H1 (cell line): Measurements from ENCODE around the gene PCDH7. TPM values are rescaled to one million over a fixed set of nuclear protein-coding genes. Genes with fewer than 3 reads are reported as not detected.

Source experiments
- CTCF ChIA-PET: fragments of 300-600 bp; sonication (Branson Sonifier 250); formaldehyde crosslinking; loops from one replicate; lab custom pipeline; 2021; ENCODE audit not compliant: partially characterized antibody; lab: Charles Lee
- POLR2A ChIA-PET: fragments of 300-600 bp; sonication (Branson Sonifier 250); formaldehyde crosslinking; loops from one replicate; lab custom pipeline; 2021; ENCODE audit warnings: inconsistent platforms; ENCODE audit not compliant: partially characterized antibody; lab: Charles Lee
- DNase-seq, 2 experiments: peaks; one replicate each; pipeline versions ENCODE4 v3.0.0 to v3.0.0-alpha.2; 2010 to 2022; ENCODE audit warnings: low spot score in 2 of 2, low read depth in 1 of 2, mixed read lengths in 1 of 2
- FAIRE-seq: peaks from 2 replicates; lab custom pipeline; 2011; peaks lifted over from hg19 to GRCh38; lab: Jason Lieb, UNC
- H2AFZ ChIP-seq: 2 replicates; pipeline ENCODE4 v1.8.1; 2012; ENCODE audit warnings: low read length, inconsistent platforms
- H2AK5ac ChIP-seq: 2 replicates; pipeline ENCODE4 v1.6.1; 2013; ENCODE audit warnings: low read depth, low read length
- H2BK120ac ChIP-seq: replicated peaks from 2 replicates; pipeline ENCODE3; 2013; ENCODE audit warnings: low read depth, low read length, inconsistent platforms
- H2BK12ac ChIP-seq: 2 replicates; pipeline ENCODE4 v1.6.1; 2013; ENCODE audit warnings: low read depth, low read length
- H2BK15ac ChIP-seq: 2 replicates; pipeline ENCODE4 v1.6.1; 2013; ENCODE audit warnings: low read length
- H2BK20ac ChIP-seq: 2 replicates; pipeline ENCODE4 v1.6.1; 2013; ENCODE audit warnings: low read length
- H2BK5ac ChIP-seq: 2 replicates; pipeline ENCODE4 v1.6.1; 2013; ENCODE audit warnings: low read depth, low read length
- H3K14ac ChIP-seq: 2 replicates; pipeline ENCODE4 v1.6.1; 2013; ENCODE audit warnings: inconsistent platforms; ENCODE audit not compliant: insufficient read length
- H3K18ac ChIP-seq: 2 replicates; pipeline ENCODE4 v1.6.1; 2013; ENCODE audit warnings: low read length; ENCODE audit errors: extremely low read depth
- H3K23ac ChIP-seq: 2 replicates; pipeline ENCODE4 v1.6.1; 2013; ENCODE audit warnings: inconsistent platforms; ENCODE audit not compliant: insufficient read length
- H3K23me2 ChIP-seq: 2 replicates; pipeline ENCODE4 v1.6.1; 2013; ENCODE audit warnings: low read depth, low read length
- H3K27ac ChIP-seq: 2 replicates; pipeline ENCODE4 v1.6.1; 2011; ENCODE audit warnings: low read depth, low read length, inconsistent platforms
- H3K27me3 ChIP-seq, 4 experiments: replicated peaks in 1 of 4; 1 replicate in 1 of 4; 2 replicates in 3 of 4; pipeline versions ENCODE4 v1.6.1 to v1.8.1; 2011 to 2013; ENCODE audit warnings: low read length in 3 of 4, mild to moderate bottlenecking in 3 of 4, inconsistent platforms in 2 of 4, mixed read lengths in 2 of 4, moderate library complexity in 1 of 4; ENCODE audit not compliant: control insufficient read depth in 3 of 4, insufficient read depth in 3 of 4; ENCODE audit errors: extremely low read depth in 1 of 4
- H3K36me3 ChIP-seq, 4 experiments: 2 replicates each; pipeline versions ENCODE4 v1.6.1 to v1.8.1; 2011 to 2013; ENCODE audit warnings: mild to moderate bottlenecking in 4 of 4, low read length in 3 of 4, moderate library complexity in 2 of 4, control low read depth in 1 of 4, inconsistent platforms in 1 of 4; ENCODE audit not compliant: insufficient read depth in 4 of 4, control insufficient read depth in 2 of 4
- H3K4ac ChIP-seq: replicated peaks from 2 replicates; pipeline ENCODE3; 2013; ENCODE audit warnings: low read length, low read depth, mixed read lengths, inconsistent platforms; ENCODE audit not compliant: insufficient read length
- H3K4me1 ChIP-seq, 4 experiments: replicated peaks in 1 of 4; 1 replicate in 1 of 4; 2 replicates in 3 of 4; pipeline versions ENCODE4 v1.6.1 to v1.8.1; 2011 to 2013; ENCODE audit warnings: low read length in 3 of 4, inconsistent platforms in 2 of 4, mixed read lengths in 1 of 4; ENCODE audit not compliant: insufficient read depth in 4 of 4, control insufficient read depth in 3 of 4
- H3K4me2 ChIP-seq, 2 experiments: 2 replicates each; pipeline versions ENCODE4 v1.6.1 to v1.8.1; 2011 to 2013; ENCODE audit warnings: low read depth in 2 of 2, low read length in 2 of 2, control low read depth in 1 of 2, inconsistent platforms in 1 of 2, mild to moderate bottlenecking in 1 of 2; ENCODE audit not compliant: insufficient read depth in 1 of 2
- H3K4me3 ChIP-seq, 4 experiments: fragments of 200-600, 300-600 bp in 1 of 4; sonication (generic), shearing (Covaris generic), sonication (Bioruptor Twin) in 1 of 4; 2 replicates each; pipeline versions ENCODE4 v1.5.1 to v1.8.1; 2011 to 2016; ENCODE audit warnings: low read length in 4 of 4, low read depth in 3 of 4, control low read depth in 2 of 4, inconsistent platforms in 2 of 4, mild to moderate bottlenecking in 2 of 4, mixed read lengths in 1 of 4, moderate library complexity in 1 of 4; ENCODE audit not compliant: insufficient read depth in 2 of 4; ENCODE audit errors: extremely low read depth in 1 of 4
- H3K56ac ChIP-seq: replicated peaks from 2 replicates; pipeline ENCODE3; 2013; ENCODE audit warnings: low read depth, mild to moderate bottlenecking, mixed read lengths, low read length, inconsistent platforms; ENCODE audit not compliant: insufficient read length
- H3K79me1 ChIP-seq: 2 replicates; pipeline ENCODE4 v1.6.1; 2013; ENCODE audit warnings: low read depth, low read length, control low read depth
- H3K79me2 ChIP-seq, 2 experiments: 2 replicates each; pipeline versions ENCODE4 v1.6.1 to v1.8.1; 2012 to 2013; ENCODE audit warnings: low read length in 2 of 2, mild to moderate bottlenecking in 2 of 2, inconsistent platforms in 1 of 2; ENCODE audit not compliant: insufficient read depth in 2 of 2, control insufficient read depth in 1 of 2
- H3K9ac ChIP-seq, 4 experiments: replicated peaks in 1 of 4; 1 replicate in 1 of 4; 2 replicates in 3 of 4; pipeline versions ENCODE4 v1.6.1 to v1.8.1; 2011 to 2013; ENCODE audit warnings: low read depth in 3 of 4, low read length in 3 of 4, control low read depth in 2 of 4, mild to moderate bottlenecking in 2 of 4, moderate library complexity in 2 of 4, inconsistent platforms in 1 of 4; ENCODE audit errors: extremely low read depth in 1 of 4
- H3K9me3 ChIP-seq, 2 experiments: 2 replicates each; pipeline versions ENCODE4 v1.6.1 to v1.8.1; 2012 to 2013; ENCODE audit warnings: mild to moderate bottlenecking in 2 of 2, moderate library complexity in 2 of 2, control low read depth in 1 of 2, inconsistent platforms in 1 of 2, low read depth in 1 of 2, low read length in 1 of 2, mixed read lengths in 1 of 2; ENCODE audit not compliant: insufficient read depth in 2 of 2
- H4K20me1 ChIP-seq, 2 experiments: replicated peaks in 1 of 2; 2 replicates each; pipeline versions ENCODE3 to v1.8.1; 2011 to 2013; ENCODE audit warnings: inconsistent platforms in 2 of 2, low read length in 2 of 2, mild to moderate bottlenecking in 1 of 2; ENCODE audit not compliant: insufficient read depth in 2 of 2, control insufficient read depth in 1 of 2
- H4K5ac ChIP-seq: 2 replicates; pipeline ENCODE4 v1.6.1; 2013; ENCODE audit warnings: low read length, low read depth, mixed read lengths, inconsistent platforms; ENCODE audit not compliant: insufficient read length
- H4K8ac ChIP-seq: 2 replicates; pipeline ENCODE4 v1.8.0; 2013; ENCODE audit warnings: mild to moderate bottlenecking, moderate library complexity, low read length, inconsistent platforms; ENCODE audit not compliant: insufficient read depth; ENCODE audit errors: extremely low read depth
- H4K91ac ChIP-seq: replicated peaks from 2 replicates; pipeline ENCODE3; 2013; ENCODE audit warnings: low read length, mixed read lengths, inconsistent platforms; ENCODE audit not compliant: insufficient read length
- CTCF ChIP-seq, 3 experiments: IDR thresholded peaks; 1 replicate in 2 of 3; 2 replicates in 1 of 3; pipeline versions ENCODE4 v1.5.1 to v1.6.1; 2011; ENCODE audit warnings: low read length in 3 of 3, mild to moderate bottlenecking in 3 of 3, inconsistent platforms in 2 of 3, low read depth in 1 of 3, moderate library complexity in 1 of 3; ENCODE audit not compliant: insufficient read depth in 1 of 3; ENCODE audit errors: control extremely low read depth in 1 of 3
- EGR1 ChIP-seq: IDR thresholded peaks from 2 replicates; pipeline ENCODE4 v1.6.1; 2011; ENCODE audit warnings: low read depth, low read length, borderline replicate concordance
- HDAC6 ChIP-seq: IDR thresholded peaks from one replicate; pipeline ENCODE4 v1.7.1; 2012; ENCODE audit warnings: low read depth, mild to moderate bottlenecking, inconsistent platforms, low read length, moderate library complexity
- KDM1A ChIP-seq: fragments of 200-600, 300-600 bp; sonication (generic); IDR thresholded peaks from 2 replicates; pipeline ENCODE4 v1.7.1; 2016; ENCODE audit warnings: mild to moderate bottlenecking, low read length, borderline replicate concordance
- RAD21 ChIP-seq, 2 experiments: IDR thresholded peaks in 1 of 2; conservative IDR thresholded peaks in 1 of 2; 2 replicates each; pipeline ENCODE4 v1.6.1; 2011; ENCODE audit warnings: low read depth in 2 of 2, low read length in 2 of 2, improper control_type of control experiment in 1 of 2, inconsistent platforms in 1 of 2, mild to moderate bottlenecking in 1 of 2, moderate library complexity in 1 of 2
- SP1 ChIP-seq: IDR thresholded peaks from 2 replicates; pipeline ENCODE4 v1.6.1; 2011; ENCODE audit warnings: low read depth, low read length
- TBP ChIP-seq: IDR thresholded peaks from 2 replicates; pipeline ENCODE4 v1.6.1; 2011; ENCODE audit warnings: low read depth, low read length, improper control_type of control experiment
- TEAD4 ChIP-seq: IDR thresholded peaks from 2 replicates; pipeline ENCODE4 v1.6.1; 2012; ENCODE audit warnings: low read depth, low read length, inconsistent platforms, mixed read lengths
- WGBS, 2 experiments: shearing (Covaris generic) in 1 of 2; methylation state at CpG; one replicate each; pipeline versions ENCODE4 v1.1.6 to v1.1.7; 2013 to 2015; ENCODE audit warnings: low lambda C conversion rate in 2 of 2, mixed read lengths in 2 of 2, inconsistent platforms in 1 of 2, low coverage in 1 of 2, missing lambda C conversion rate in 1 of 2; ENCODE audit not compliant: insufficient replicate concordance in 2 of 2, insufficient coverage in 1 of 2, insufficient read length in 1 of 2; ENCODE audit errors: extremely low coverage in 1 of 2, missing lambda C conversion rate in 1 of 2; 5-methylcytosine and 5-hydroxymethylcytosine counted together
- polyA plus RNA-seq, 7 experiments: library from polyadenylated mRNA; depleted of rRNA in 3 of 7; stranded (reverse) in 5 of 7; unstranded in 2 of 7; fragments of >200 nt in 5 of 7; fragments of 200-250 nt in 2 of 7; gene quantifications; 1 replicate in 5 of 7; 2 replicates in 1 of 7; 4 replicates in 1 of 7; pipeline versions ENCODE4 v1.2.1 to v1.2.3, GENCODE V29; 2011 to 2013; ENCODE audit warnings: missing spikeins in 2 of 7, mixed read lengths in 2 of 7
- total RNA-seq: library from RNA; stranded (reverse); fragmentation: NEBNext Ultra II Directional; extraction: Animal tissue kit (Norgen Biotek cat#: 25700); gene quantifications from 2 replicates; pipeline ENCODE4 v1.2.1, GENCODE V29; 2021

PCDH7 gene
- total and polyA plus RNA-seq, 2 of the 8 experiments (the other 6 are each of a cell fraction or from before 2014, with no cell fraction given) = 3.1 to 6.1 TPM

GRCh38 chr4:30714408-30715031 is 5.6 kb upstream of the PCDH7 start:
- peak in 1 of 2 experiments; percentile 53 for DNase-seq

More at GRCh38 chr4:30714408-30715031, 5.6 kb upstream of the PCDH7 start:
- Histone ChIP-seq H3K36me3 (no peaks in the 10 kb centered on the region), H4K5ac (no peak overlapping the region), H3K56ac (no peak overlapping the region), H2AFZ (no peak overlapping the region), H3K79me2 (no peaks in the 10 kb centered on the region), H2BK15ac (no peak overlapping the region), H2BK120ac (no peak overlapping the region), H3K23ac (no peak overlapping the region), H4K91ac (no peak overlapping the region), H3K14ac (no peak overlapping the region), H2BK20ac (no peak overlapping the region), H3K23me2 (peaks cover 21% of the 10 kb centered on the region), H4K8ac (no peak overlapping the region), H2BK12ac (no peak overlapping the region), H3K9ac (no peak overlapping the region), H3K79me1 (no peaks in the 10 kb centered on the region), H3K27me3 (peaks cover 0 to 13% (median 8%) of the 10 kb centered on the region in 4 experiments; a peak in 5 of 7 replicates), H3K18ac (no peak overlapping the region), H3K4ac (no peak overlapping the region), H2BK5ac (no peak overlapping the region), H4K20me1 (no peaks in the 10 kb centered on the region), H3K27ac (no peak overlapping the region), H3K4me1 (peaks cover 0 to 3% (median 0%) of the 10 kb centered on the region in 4 experiments; a peak in 4 of 7 replicates), H3K4me3 (no peak overlapping the region), H3K4me2 (no peak overlapping the region), H3K9me3 (no peaks in the 10 kb centered on the region), H2AK5ac (no peak overlapping the region)
- POLR2A ChIA-PET = no interaction called here
- TF ChIP-seq CTCF (IDR thresholded peaks at IDR 0.05; ENCODE audit: control extremely low read depth in 1 of 3, insufficient read depth in 1 of 3, low read depth in 1 of 3, low read length in 3 of 3) (peak in 2 of 3 experiments; percentile 72 to 85; a peak in 3 of 4 replicates), TEAD4 (peak; percentile 77), TBP (no peak), EGR1 (peak; percentile 27; the same call in 1 of the 2 replicates), KDM1A (no peak), SP1 (no peak), RAD21 (IDR thresholded peaks at IDR 0.05 in 1 of 2, conservative IDR thresholded peaks at IDR 0.05 in 1 of 2; ENCODE audit: low read depth in 2 of 2, low read length in 2 of 2) (peak; percentile 73 to 76), HDAC6 (no peak)
- 45% methylated on average over 6 of the region's 6 CpGs; no CpG with 5 or more reads in 1 of the 2 experiments for WGBS, 2 experiments
- CTCF ChIA-PET = interaction anchor here (0.6 to 2.3 kb wide), 17 partner anchors 11 to 961 kb away, joined by 3 to 8 read pairs (median 3); no protein-coding TSS in a partner anchor
- peak; percentile 81 for FAIRE-seq
